SKM-1 (cell line): ENCODE results near the gene NR1D2.
A peak's percentile ranks its signal among the peaks of the same experiment; 100 is the strongest.
"Not testable (repeated sequence)": the region's sequence is repeated elsewhere in the genome, so short reads cannot be mapped to it uniquely, and the experiment has no call there.

ENCODE experiments used
- DNase-seq: peaks from one replicate; lab custom pipeline; 2025; ENCODE audit not compliant: unreplicated experiment; lab: John Stamatoyannopoulos, UW

The NR1D2 gene

DNA sequence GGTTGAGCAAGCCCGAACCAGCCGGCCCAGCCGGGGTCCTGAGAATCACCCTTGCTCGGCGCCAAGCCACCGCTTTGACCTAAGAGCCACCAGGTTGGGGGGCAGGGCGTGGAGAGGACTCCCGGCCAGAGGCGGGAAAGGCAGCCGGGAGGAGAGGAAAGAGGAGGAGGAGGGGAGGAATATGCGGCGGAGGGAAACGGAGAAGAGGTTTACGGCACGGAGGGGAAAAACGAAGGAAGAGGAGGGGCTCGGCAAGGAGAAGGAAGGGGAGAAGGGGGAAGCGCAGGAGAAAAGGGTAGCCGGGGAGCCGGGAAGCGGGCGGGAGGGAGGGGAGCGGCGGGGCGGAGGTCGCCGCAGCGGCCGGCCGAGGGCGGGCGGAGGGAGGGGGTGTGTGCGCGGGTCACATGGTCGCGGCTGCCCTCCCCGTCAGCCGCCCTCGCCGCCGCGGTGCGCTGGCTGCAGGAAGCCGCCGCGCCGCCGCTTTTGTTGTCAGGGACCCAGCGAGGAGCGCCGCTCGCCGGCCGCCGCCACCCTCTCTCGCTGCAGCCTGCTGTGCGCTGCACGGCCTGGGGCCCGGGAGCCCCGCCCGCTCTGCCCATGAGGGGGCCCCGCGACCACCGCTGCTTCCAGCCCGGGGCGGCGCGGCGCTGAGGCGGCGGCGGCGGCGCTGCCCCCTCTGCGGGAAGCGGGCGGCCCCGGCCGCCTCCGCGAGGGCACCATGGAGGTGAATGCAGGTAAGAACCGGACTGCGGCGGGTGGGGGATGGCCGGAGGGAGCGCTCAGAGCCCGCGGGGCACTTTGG is at the start of gene NR1D2:
Gene NR1D2, plus strand, starts transcription at position 426 of the 802 bp plus-strand sequence. Its CDS starts 293 bp downstream, at position 719.
- peak; percentile 59 for DNase-seq

DNA sequence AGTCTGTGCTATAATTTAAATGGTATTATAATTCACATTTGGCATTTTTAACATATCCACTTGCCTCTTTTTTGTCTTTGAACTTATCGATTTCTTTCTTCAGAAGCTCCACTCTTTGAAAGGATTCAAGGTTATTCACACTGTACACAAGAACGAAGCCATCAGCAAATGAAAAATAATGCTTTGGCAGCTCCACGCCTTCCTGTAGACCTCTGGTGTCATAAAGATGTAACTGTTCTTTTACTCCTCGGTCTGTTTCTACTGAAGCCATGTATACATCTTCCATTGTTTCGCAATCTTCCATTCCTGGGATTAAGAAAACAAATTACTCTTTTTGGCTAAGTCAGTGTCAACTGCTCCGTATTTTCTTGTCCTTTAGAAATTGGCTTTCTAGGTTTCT is 44.3 kb upstream of the NR1D2 start:
- no peak for DNase-seq

DNA sequence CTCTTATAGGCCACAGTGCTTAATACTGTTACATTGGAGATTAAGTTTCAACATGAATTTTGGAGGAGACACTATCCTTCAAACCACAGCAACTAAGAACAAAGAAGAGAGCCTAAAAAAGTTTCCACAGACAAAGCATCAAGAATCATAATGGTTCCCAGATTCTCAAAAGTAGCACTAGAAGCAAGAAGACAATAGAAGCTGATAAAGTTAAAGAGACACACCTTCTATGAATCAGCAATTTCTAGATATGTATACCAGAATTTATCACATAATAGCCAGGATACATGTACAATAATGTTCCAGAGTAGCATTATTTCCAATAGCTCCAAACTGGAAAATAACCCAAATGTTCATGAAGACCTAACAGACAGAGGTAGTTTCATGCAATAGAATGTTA is 40.5 kb upstream of the NR1D2 start:
- DNase-seq: no peak

GRCh38 chr3:23909341-23909740 is 35.7 kb upstream of the NR1D2 start:
- DNase-seq: no peak

DNA sequence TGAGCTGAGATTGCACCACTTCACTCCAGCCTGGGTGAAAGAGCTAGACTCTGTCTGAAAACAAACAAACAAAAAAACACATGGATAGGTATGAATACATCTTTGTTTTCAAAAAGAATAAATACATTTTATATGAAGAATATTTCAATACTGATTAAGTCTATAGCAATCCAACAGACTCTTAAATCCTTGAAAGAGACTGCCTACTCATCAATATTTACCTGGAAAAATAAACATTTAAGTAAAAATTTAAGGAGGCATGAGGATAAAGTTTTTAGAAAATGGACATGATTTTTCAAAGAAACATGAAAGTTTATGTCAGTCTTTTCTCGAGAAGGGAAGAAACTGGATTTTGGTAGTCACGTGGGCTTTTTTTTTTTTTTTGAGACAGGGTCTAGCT is 33.7 kb upstream of the NR1D2 start:
- DNase-seq: no peak

GRCh38 chr3:23912335-23912734 is 32.8 kb upstream of the NR1D2 start:
- DNase-seq: not testable (repeated sequence)

GRCh38 chr3:23913182-23913581 is 31.9 kb upstream of the NR1D2 start:
- no peak for DNase-seq

DNA sequence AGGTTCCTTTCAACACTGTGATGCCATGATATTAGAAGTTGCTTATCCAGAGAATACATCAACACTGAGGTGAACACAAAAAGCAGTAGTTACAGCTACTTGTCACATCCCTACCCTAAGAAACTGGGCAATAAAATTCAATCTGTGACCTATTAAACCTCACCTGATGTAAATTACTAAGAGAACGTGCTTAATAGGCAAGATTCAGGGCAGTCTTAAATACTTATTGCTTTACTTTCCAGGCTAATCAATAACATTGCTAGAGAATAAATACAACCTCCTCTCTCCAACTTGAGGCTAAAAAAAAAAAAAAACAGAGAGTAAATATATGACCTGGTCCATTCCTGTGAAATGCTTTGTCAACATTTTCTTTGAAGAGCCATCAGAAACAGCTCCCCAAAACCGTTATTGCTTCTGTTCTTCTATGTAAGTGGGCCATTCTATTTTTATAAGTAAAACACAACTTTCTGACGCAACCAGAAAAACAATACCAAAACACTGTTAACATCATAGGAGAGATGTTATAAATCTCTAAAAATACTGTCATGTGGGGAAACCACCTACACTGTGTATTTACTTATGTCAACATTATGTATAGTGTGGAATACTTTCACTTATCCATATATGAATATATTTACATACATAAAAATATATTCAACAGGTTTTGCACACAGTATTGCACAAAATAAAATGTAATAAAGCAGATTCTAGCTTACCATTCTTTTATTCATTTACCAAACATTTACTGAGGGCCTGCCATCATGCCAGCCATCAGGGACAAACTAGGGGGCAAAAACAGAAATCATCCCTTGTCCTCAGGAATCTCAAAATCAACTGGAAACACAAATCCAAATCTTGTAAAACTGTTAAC is 31.0 kb upstream of the NR1D2 start:
- DNase-seq: no peak

- no peak for DNase-seq
Measured at GRCh38 chr3:23915537-23916108, 29.5 kb upstream of the NR1D2 start.

DNA sequence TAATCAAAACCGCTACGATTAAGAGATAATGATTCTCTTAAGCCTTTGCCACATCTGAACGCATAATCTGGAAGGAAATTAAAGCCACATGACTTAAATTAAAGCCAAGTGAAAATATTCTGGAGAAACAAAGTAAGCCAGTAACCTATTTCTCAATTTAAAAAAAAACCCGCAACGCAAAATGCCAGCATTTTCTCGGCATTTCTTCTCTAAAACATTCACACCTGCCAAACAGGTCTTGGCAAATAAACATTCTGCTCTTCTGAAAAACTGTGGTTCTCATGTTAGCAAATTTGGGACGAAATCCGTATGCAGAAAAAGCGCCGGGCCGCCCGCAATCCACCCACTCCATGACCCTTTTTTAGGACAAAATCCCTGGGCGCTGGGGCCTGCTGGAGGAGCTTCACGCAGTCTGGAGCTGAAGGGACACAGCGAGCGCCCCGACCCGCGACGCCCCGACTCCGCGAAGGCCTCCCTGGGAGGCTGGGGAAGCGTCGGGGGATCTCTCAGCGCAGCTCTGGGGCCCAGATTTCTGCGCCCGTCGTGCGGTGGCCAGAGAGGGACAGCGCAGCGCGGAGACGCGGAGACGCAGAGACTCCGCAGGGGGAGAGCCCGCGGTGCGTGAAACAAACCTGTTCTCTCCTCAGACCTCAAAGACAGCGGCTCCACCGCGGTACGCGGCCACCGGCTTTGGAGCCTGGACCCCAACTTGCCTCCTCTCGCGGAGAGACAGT is 28.8 kb upstream of the NR1D2 start:
- no peak for DNase-seq

- peak; percentile 91 for DNase-seq
Measured at GRCh38 chr3:23916886-23917678, 28.0 kb upstream of the NR1D2 start, which contains the start of the genes NKIRAS1 and RPL15. Gene NKIRAS1, minus strand, starts transcription at chr3:23916990. Its CDS starts 6,086 bp downstream, at chr3:23910904. Gene RPL15, plus strand, starts transcription at chr3:23917132. Its CDS starts 728 bp downstream, at chr3:23917860.

DNA sequence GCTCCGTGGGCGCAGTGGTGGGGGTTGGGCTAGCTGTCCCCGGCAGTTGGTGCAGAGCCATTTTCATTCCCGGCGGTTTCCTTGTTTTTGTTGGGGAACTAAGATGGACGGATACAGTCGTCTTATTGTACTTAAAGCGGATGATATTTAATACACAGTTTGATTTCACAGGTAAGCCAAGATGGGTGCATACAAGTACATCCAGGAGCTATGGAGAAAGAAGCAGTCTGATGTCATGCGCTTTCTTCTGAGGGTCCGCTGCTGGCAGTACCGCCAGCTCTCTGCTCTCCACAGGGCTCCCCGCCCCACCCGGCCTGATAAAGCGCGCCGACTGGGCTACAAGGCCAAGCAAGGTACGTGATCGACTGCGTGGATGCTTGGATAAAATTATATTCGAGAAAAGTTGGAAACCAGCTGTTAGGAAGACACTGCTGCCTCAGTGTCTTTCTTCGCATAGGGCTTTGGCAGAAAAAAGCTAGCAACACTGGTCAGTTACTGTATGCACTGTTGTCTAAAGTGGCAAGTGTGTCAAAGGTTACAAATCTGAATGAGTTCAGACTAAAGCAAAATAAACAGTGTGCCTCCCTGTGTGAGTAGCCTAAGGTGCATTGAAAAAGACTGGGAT is 27.3 kb upstream of the NR1D2 start:
- DNase-seq: not testable (repeated sequence)

DNA sequence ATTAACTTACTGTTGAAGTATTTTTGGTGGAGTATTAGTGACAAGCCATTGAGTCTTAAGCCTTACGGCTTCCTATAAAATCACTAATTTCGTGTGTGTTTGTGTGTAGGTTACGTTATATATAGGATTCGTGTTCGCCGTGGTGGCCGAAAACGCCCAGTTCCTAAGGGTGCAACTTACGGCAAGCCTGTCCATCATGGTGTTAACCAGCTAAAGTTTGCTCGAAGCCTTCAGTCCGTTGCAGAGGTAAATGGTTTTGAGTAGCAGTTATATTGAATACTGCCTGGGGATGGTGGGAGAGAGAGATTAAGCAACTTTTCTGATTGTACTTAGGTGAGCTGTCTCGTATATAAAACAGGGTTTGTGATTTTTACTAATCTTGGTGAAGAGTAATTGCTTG is 26.8 kb upstream of the NR1D2 start:
- not testable (repeated sequence) for DNase-seq

DNA sequence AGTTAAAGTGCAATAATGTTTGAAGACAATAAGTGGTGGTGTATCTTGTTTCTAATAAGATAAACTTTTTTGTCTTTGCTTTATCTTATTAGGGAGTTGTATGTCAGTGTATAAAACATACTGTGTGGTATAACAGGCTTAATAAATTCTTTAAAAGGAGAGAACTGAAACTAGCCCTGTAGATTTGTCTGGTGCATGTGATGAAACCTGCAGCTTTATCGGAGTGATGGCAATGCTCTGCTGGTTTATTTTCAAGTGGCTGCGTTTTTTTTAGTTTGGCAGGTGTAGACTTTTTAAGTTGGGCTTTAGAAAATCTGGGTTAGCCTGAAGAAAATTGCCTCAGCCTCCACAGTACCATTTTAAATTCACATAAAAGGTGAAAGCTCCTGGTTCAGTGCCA is 25.5 kb upstream of the NR1D2 start:
- DNase-seq: no peak

DNA sequence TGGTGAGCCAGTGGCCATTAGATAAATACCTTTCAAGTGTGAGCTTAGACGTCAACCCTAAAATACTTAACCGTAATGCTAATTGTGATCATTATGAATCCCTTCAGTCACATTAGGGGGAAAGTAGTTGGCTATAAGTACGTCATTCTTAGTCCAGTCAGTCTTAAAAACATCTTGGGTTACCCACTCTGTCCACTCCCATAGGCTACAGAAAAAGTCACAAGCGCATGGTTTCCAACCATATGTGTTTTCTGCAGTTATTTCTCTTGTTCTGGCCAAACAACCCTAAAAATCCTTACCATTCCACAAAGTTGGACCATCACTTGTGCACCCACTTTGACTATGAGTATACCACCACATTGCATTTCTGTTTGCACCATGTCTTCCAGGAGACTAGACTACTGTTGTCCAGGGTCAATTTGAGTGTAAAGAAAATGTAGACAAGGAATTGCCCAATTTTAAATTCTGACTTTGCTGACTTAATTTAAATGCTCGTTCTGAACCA is 24.9 kb upstream of the NR1D2 start:
- no peak for DNase-seq

- no peak for DNase-seq
Measured at GRCh38 chr3:23921052-23921511, 24.0 kb upstream of the NR1D2 start.

GRCh38 chr3:23923786-23924185 is 21.3 kb upstream of the NR1D2 start:
- no peak for DNase-seq

- no peak for DNase-seq
Measured at GRCh38 chr3:23926246-23926645, 18.8 kb upstream of the NR1D2 start.

GRCh38 chr3:23926736-23927135 is 18.4 kb upstream of the NR1D2 start:
- DNase-seq: no peak
